ENCODE measurements around the gene PARD6B. TPM values are rescaled to one million over a fixed set of nuclear protein-coding genes. Genes with fewer than 3 reads are reported as not detected.

Gene PARD6B
- total and polyA plus RNA-seq, 2 of the 13 experiments (the other 11 are each of a cell fraction or from before 2014, with no cell fraction given) = 6.9 to 22.2 TPM

- TF ChIP-seq STAT6 (CRISPR knock-in tag; IDR thresholded peaks at IDR 0.05; ENCODE audit: borderline replicate concordance) (no peak), E2F2 (CRISPR knock-in tag; IDR thresholded peaks at IDR 0.05; ENCODE audit: borderline replicate concordance) (no peak), AGO2 (optimal IDR thresholded peaks at IDR 0.05; ENCODE audit: low read depth, low read length) (no peak), ZSCAN29 (CRISPR knock-in tag; conservative IDR thresholded peaks at IDR 0.05) (no peak), USF2 (IDR thresholded peaks at IDR 0.05; ENCODE audit: low read depth, low read length) (no peak), USF2 (CRISPR knock-in tag; IDR thresholded peaks at IDR 0.05; ENCODE audit: borderline replicate concordance) (no peak), SCMH1 (CRISPR knock-in tag; IDR thresholded peaks at IDR 0.05; ENCODE audit: borderline replicate concordance) (no peak), ZNF576 (CRISPR knock-in tag; IDR thresholded peaks at IDR 0.05) (no peak), POLR2AphosphoS5 (IDR thresholded peaks at IDR 0.05; ENCODE audit: low read depth, low read length) (no peak), BCLAF1 (IDR thresholded peaks at IDR 0.05) (no peak), DPF2 (CRISPR knock-in tag; IDR thresholded peaks at IDR 0.05; ENCODE audit: borderline replicate concordance, low read depth) (no peak), TCF7 (IDR thresholded peaks at IDR 0.05; ENCODE audit: low read depth) (no peak), FIP1L1 (IDR thresholded peaks at IDR 0.05; ENCODE audit: borderline replicate concordance, insufficient read depth, low read depth, low read length) (no peak), HDAC6 (IDR thresholded peaks at IDR 0.05; ENCODE audit: low read depth, low read length) (no peak), GLMP (CRISPR knock-in tag; IDR thresholded peaks at IDR 0.05; ENCODE audit: borderline replicate concordance) (no peak), SRSF9 (IDR thresholded peaks at IDR 0.05; ENCODE audit: borderline replicate concordance, insufficient read depth, low read depth, low read length, poor library complexity, severe bottlenecking) (no peak)
Measured at GRCh38 chr20:50710492-50711063, 20.8 kb upstream of the PARD6B start (continued).

Data from HepG2 (cell line).